SK-N-DZ (cell line): Measurements from ENCODE around the gene YARS2.
"Not testable (repeated sequence)": the region's sequence is repeated elsewhere in the genome, so short reads cannot be mapped to it uniquely, and the experiment has no call there.

Experiments
- DNase-seq: peaks from one replicate; pipeline ENCODE4 v3.0.0-alpha.2; 2015; ENCODE audit warnings: low spot score

Gene YARS2

DNA sequence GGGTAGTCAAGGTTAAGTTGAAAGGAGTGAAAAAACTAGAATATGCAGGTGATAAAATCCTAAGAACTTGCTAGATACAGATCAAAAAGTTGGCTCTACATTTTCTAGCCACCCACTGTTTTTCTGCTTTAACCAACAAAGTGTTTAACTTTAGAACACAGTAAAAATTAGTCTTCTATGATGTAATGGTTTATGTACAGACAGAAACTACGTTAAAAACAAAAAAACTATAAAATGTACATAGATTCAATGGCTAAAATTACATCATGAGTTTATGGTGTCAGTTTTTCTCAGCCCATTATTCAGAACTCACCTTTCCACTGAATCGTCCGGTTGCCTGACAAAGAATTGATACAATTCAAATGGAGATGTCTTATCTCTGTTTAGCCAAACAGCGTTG, 2.1 kb downstream of the YARS2 start:
- no peak for DNase-seq

DNA sequence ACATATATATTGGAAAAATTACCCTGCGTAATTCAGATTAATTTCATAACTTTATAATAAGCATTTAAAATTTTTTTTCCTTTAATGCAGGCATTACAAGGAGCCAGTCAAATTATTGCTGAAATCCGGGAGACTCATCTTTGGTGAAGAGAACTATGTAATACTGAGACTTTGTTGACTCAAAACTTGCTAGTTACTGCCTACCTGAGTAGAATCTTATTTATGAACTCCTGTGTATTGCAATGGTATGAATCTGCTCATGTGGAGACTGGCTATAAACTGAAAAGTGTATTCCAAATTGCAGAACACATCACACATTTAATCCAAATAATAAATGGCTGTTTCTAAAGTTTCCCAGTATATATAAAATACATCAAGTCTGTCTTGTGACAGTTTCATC, 12.4 kb downstream of the YARS2 start:
- no peak for DNase-seq

DNA sequence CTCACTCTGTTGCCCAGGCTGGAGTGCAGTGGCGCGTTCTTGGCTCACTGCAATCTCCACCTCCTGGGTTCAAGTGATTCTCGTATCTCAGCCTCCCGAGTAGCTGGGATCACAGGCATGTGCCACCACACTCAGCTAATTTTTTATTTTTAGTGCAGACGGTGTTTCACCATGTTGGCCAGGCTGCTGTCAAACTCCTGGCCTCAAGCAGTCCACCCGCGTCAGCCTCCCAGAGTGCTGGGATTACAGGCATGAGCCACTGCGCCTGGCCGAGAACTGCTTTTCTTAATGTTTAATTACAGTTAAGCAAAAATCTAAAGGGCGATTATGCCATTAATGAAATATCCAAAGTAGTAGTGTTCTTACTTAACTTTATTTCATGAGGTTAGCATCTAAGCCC, 13.6 kb downstream of the YARS2 start:
- no peak for DNase-seq

DNA sequence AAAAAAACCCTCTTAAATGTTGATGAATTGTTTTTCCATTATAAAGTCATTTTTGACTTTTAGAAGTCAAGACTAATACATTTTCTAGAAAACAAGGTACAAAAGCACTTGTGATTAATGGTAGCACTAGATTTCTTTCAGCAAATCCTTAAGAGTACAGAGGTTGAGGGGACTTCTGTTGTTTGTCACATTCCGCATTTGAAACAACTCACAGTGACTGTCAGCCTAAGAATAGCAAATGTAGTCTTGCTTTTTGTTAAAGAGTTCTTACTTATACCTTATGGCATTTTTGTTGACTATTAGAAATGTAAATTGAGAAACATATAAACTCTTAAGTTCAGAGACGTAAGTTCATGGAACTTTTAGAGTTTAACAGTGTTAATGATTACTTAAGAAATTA, 16.4 kb downstream of the YARS2 start:
- no peak for DNase-seq

DNA sequence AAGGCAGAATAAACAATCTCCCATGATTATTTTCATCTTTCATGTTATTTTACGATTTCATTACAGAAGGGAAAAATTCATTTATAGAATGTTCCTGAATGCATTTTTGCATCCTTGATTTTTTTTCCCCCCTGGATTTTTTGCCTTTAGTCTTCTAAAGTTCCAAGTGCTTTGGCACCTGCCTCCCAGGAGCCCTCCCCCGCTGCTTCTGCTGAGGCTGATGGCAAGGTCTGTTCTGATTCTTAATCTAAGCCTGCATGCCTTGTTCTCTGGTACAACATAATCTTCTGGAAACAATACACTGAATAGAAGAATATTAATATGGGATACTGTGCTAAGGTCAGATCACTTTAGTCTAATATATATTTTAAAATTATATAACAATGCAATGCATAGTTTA, 18.0 kb downstream of the YARS2 start:
- no peak for DNase-seq

DNA sequence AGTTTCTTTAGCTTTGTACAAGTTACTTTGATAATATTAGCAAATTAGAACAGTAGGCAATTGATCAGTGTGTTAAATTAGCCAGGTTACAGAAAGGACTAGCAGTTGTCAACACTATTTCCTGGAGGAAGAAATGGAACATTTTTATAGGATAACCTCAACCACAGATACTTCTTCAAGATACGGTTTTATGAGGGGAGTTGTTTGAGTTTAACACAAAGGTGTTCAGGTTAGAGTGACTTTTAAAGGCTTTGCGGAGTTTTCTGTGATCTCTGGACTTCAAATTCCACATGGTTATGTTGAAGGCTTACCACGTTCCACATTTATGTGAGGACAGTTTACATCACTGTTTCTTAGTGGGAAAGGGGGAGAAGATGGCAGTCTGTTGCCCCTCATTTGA, 19.3 kb downstream of the YARS2 start:
- no peak for DNase-seq

DNA sequence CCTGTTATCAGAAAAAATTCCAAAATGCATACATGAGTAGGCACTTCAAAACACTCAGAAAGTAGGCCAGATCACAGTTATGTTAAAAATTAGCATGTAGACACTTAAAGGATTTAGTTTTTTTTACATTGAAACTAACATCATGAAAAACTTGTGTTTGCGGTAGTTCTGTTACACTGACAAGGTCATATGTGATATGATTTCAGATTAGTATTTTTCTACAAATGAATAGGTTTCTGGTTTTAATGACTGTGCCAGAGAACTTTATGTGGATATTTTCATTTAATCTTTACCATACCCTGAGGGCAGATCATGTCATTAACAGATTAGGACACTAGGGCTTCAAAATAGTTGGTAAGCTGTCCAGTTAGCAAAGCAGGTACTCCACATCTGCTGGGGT, 20.7 kb downstream of the YARS2 start:
- DNase-seq, result no peak

DNA sequence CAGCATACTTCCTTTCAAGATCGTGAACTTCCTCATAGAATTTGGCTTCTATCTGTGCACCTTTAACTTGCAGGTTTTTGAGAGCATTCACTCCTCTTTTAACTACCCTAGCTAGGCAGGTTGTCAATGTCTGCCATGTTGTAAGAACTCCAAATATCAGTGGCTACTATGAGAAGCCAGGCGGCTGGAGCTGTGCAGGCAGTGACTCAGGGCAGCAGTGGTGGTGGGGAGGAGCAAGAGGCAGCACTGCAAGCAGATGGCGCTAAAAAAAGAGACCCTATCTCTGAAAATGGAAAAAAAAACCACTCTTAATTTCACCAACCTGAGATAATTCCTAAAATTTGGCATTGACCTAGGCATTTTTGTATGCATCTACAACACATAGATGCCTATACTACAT, 28.5 kb downstream of the YARS2 start:
- DNase-seq, result no peak

DNA sequence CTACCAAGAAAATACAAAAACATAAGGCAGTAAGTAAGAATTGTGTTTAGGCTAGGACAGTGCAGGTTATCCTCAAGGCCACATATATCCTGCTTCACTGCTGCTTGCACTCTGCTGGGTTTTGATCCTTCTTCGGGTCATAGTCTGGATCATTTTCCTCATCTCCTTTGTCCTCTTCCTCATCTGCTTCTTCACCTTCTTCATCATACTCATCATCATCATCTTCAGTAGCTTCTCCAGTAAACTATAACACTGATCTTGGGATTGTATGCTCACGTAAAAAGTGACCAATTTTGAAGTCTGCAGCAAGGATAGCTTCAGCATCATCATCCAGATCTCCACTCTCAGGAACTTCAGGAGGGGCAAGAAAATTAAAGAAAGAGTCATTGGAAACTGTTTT, 29.4 kb downstream of the YARS2 start:
- no peak for DNase-seq

DNA sequence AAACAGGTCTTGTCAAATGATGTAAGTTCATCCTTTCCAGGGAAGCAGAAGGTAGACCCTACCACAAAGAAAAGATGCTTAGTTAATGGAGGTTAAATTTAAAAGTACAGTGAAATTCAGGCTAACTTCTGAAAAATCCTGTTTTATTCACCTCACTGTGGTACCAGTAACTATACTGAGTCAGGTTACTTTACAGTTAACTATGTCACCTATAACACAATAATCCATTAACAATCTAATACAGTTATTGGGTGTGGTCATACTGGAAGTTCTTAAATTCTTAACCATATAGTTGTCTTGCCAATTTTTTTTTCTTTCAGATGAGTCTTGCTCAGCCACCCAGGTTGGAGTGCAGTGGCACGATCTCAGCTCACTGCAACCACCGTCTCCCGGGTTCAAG, 30.4 kb downstream of the YARS2 start:
- DNase-seq, result not testable (repeated sequence)

DNA sequence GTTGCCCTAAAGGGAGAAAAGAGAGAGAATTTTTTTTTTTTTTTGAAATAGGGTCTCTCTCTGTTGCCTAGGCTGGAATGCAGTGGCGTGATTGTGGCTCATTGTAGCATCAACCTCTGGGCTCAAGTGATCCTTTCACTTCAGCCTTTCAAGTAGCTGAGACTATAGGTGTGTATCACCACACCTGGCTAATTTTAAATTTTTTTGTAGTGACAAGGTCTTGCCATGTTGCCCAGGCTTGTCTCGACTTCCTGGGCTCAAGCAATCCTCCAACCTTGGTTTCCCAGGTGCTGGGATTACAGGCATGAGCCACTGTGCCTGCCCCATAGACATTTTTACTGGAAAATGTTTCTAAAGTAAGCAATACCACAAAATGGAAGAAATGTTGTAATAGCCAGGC, 36.8 kb downstream of the YARS2 start:
- no peak for DNase-seq

DNA sequence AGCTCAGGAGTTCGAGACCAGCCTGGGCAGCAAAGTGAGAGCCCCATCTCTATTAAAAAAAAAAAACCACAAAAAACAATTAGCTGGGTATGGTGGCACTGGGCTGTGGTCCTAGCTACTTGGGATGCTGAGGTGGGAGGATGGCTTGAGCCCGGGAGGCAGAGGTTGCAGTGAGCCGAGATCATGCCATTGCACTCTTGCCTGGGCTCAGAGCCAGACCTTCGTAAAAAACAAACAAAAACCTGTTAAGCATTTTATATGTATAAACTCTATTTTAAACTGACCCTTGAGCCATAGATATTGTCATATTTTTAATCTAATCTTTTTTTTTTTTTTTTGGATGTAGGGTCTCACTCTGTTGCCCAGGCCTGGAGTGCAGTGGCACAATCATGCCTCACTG, 40.9 kb downstream of the YARS2 start:
- no peak for DNase-seq

DNA sequence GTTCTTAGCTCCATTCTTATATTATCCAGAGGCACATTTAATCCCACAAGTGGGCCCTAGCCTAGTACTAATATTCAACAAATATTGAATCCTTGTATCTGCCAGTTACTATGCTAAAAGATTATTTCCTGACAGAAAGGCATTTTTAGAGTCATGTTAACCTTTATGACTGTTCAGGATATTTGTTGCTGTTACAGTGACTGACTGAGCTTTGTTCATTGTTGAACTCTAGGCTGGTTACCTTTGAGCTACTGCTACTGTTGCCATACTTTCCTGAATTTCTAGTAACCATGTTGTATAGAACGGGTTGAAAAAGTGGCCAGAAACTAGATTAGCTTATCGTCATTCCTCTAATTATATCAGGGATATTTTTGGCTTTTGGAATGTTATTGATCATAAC, 46.8 kb downstream of the YARS2 start:
- DNase-seq, result no peak

DNA sequence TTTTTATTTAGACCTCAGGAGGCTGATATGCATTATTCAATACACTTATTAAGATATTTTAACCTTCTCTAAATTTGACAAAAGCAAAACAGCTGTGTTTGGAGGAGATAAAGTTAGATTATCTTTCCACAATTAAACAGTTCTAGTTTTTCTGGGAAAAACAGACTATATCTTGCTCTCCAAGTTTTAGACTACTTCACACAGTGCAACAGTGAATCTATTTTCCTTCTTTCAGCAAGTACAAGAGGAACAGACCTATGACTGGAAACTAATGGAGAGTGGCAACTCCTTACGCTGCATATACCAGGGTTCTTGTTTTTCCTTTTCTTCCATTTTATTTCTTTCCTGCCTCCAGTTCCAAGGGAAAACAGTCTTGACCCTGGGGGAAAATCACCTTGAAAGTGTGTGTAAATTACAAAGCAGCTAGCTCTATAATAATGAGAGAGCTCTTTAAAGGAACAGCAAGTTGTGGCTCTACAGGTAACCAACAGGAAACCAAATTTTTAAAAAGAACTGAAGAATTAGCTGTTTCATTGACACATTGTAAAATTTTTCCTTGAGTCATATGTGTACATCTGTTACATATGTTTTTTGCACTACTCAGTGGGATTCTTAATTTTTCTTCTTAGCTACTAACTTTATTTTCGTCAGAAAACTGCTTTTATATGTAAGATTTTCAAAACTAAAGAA, 49.2 kb downstream of the YARS2 start:
- DNase-seq, result no peak

DNA sequence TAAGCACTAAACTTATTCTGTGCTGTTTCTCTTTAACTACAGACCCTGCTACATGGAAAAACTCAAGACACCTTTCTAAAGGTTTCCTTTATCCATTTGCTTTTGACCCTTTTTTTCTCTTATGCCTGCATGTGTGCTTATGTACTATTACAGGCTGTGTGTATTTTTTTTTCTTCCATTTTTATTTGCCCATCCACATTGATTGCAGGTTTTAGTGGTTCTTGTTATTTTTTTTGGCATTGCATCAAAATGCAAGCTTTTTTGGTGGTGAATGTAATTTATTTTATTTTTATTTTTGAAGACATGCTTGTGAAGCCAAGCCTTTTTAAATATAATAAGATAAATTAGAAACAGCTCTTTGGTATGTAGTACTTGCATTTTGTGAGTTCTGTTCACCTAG, 49.9 kb downstream of the YARS2 start:
- no peak for DNase-seq

DNA sequence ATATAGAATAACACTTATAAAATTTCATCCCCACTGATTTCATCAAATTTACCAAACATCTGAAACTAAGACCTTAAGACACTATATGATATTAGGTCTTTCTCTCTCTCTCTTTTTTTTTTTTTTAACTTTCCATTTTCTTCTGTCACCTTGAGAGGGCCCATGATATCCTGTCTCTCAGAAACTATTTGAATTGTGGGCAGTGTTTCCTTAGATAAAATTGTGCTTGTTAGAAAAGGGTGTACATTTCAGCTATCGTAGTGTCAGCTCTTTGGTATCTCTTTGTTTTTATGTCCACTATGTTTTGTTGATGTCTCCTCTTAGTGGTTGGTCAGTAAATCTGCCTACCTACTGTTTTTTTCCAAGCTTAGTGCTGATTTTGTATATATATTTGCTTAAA, 52.8 kb downstream of the YARS2 start:
- DNase-seq, result no peak

DNA sequence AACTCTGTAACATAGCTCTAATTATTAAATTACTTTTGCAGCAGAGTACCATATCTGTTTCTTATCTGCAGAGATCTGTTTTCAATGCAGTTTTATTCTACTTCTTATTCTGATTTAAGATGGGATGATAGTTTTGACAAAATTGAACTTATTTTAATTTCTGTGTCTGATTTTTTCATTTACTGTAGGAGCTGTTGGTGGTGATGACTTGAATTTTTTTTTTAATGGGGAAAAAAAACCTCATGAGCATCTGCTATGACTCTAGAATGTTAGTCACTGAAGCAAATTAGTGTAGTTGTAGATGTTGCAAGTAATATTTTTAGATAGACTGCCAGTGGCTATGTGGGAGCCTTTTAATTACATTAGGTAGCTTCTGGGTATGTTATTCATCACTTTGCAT, 53.2 kb downstream of the YARS2 start:
- DNase-seq, result peak; percentile 57

DNA sequence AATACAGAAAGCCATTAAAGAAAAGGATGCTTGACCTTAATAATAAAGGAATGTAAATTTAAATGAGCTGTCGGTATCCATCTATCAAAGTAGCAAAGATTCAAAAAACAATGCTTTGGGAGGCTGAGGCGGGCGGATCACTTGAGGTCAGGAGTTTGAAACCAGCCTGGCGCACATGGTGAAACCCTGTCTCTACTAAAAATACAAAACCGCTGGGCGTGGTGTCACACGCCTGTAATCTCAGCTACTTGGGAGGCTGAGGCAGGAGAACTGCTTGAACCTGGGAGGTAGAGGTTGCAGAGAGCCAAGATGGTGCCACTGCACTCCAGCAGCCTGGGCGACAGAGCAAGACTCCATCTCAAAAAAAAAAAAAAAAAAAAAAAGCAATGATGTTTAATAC, 56.3 kb downstream of the YARS2 start:
- DNase-seq, result not testable (repeated sequence)

DNA sequence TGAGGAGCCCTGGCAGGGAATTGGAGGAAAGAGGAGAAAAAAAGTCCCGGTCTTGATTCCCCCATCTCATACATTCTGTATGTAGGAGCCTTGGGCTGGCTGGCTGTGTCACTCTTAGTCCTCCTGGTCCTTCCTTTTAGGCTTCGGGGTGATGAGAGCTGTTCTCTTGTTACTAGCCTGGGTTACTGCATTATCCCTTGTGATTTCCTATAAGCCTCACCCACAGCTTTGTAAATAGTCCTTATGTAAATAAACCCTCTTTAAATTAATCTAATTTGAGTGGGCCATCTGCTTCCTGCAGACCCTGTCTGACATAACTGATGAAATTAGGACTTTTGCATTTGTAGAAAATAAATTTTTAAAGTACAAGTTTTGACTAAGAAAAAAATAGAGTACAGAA, 57.4 kb downstream of the YARS2 start:
- DNase-seq, result peak; percentile 85

DNA sequence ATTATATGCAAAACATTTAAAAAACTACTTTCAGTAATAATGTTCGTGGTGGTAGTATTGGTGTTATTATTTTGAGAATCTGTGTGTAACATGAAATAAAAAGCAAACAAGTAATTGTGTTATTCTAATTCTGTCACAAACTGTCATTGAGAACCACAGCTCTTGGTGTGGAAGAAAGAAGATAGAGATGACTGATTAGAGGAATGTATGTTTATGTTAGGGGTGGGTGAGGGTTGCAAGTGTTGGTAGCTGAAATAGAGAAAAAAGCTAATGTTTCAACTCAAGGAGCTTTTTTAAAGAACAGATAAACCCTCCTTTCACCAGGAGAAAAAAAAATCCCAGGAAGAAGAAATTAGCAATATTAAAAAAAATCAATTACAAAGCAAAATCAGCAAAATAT, 58.3 kb downstream of the YARS2 start:
- no peak for DNase-seq
